K562 (cell line): ENCODE measurements around the gene TIFAB. TPM values are rescaled to one million over a fixed set of nuclear protein-coding genes. Genes with fewer than 3 reads are reported as not detected.
A peak's percentile ranks its signal among the peaks of the same experiment; 100 is the strongest.

Experiments used
- ATF2 ChIP-seq: sonication (generic); formaldehyde crosslinking; IDR thresholded peaks from 2 replicates; pipeline ENCODE4 v1.8.1; 2022; ENCODE audit warnings: missing genetic modification reagents
- E2F5 ChIP-seq: sonication (generic); formaldehyde crosslinking; IDR thresholded peaks from 2 replicates; pipeline ENCODE4 v1.8.0; 2022; ENCODE audit warnings: mild to moderate bottlenecking, missing genetic modification reagents
- E2F6 ChIP-seq, 2 experiments: IDR thresholded peaks; 2 replicates each; pipeline ENCODE4 v1.6.1; 2011; ENCODE audit warnings: borderline replicate concordance in 1 of 2, control low read depth in 1 of 2, low read depth in 1 of 2, low read length in 1 of 2, mild to moderate bottlenecking in 1 of 2, mixed read lengths in 1 of 2, moderate library complexity in 1 of 2; ENCODE audit not compliant: insufficient read depth in 1 of 2, insufficient read length in 1 of 2, poor library complexity in 1 of 2, severe bottlenecking in 1 of 2; ENCODE audit errors: extremely low read depth in 1 of 2
- ELF1 ChIP-seq: fragments of 200-800 bp; sonication (Bioruptor generic); IDR thresholded peaks from 2 replicates; pipeline ENCODE4 v1.6.1; 2016; ENCODE audit warnings: missing genetic modification characterization, missing compliant biosample characterization
- GABPA ChIP-seq: fragments of 200-800 bp; sonication (Bioruptor generic); conservative IDR thresholded peaks from 2 replicates; pipeline ENCODE4 v1.6.1; 2016; ENCODE audit warnings: low read depth, missing genetic modification characterization, missing compliant biosample characterization
- IRF9 ChIP-seq: fragments of 450-650 bp; IDR thresholded peaks from 2 replicates; pipeline ENCODE4 v1.6.1; 2016; ENCODE audit warnings: missing biosample characterization, missing genetic modification characterization
- REST ChIP-seq, 2 experiments: fragments of 450-650 bp; formaldehyde crosslinking in 1 of 2; IDR thresholded peaks; 2 replicates each; pipeline versions ENCODE4 v1.4.0 to v1.6.1; 2014 to 2020; ENCODE audit warnings: mild to moderate bottlenecking in 2 of 2, borderline replicate concordance in 1 of 2, low read depth in 1 of 2
- SRSF9 ChIP-seq: fragments of 200-400 bp; formaldehyde crosslinking; IDR thresholded peaks from 2 replicates; pipeline ENCODE4 v1.6.1; 2017; ENCODE audit warnings: low read depth, low read length, borderline replicate concordance
- TFAP4 ChIP-seq: sonication (generic); formaldehyde crosslinking; IDR thresholded peaks from 2 replicates; pipeline ENCODE4 v1.8.0; 2022; ENCODE audit warnings: missing genetic modification reagents, mild to moderate bottlenecking, moderate library complexity, borderline replicate concordance
- ZNF224 ChIP-seq: sonication (generic); formaldehyde crosslinking; IDR thresholded peaks from 2 replicates; pipeline ENCODE4 v1.8.0; 2022; ENCODE audit warnings: mild to moderate bottlenecking, missing genetic modification reagents
- ZNF431 ChIP-seq: sonication (generic); formaldehyde crosslinking; IDR thresholded peaks from 2 replicates; pipeline ENCODE4 v1.8.0; 2022; ENCODE audit warnings: mild to moderate bottlenecking, missing genetic modification reagents
- ZNF551 ChIP-seq: fragments of 250-450 bp; sonication (Bioruptor Pico); IDR thresholded peaks from 2 replicates; pipeline ENCODE4 v1.5.0; 2021; ENCODE audit warnings: mild to moderate bottlenecking, moderate library complexity
- ZNF75A ChIP-seq: fragments of 450-650 bp; formaldehyde crosslinking; IDR thresholded peaks from 2 replicates; pipeline ENCODE4 v1.4.0; 2020; ENCODE audit warnings: mild to moderate bottlenecking
- polyA plus RNA-seq, 8 experiments: library from polyadenylated mRNA; depleted of rRNA in 4 of 8; stranded (reverse) in 5 of 8; unstranded in 3 of 8; fragments of >200 nt; fragmentation: Nextera tagmentation in 2 of 8; fragmentation: Illumina TruSeq in 1 of 8; extraction: Ambion mirVana in 2 of 8; extraction: Trizol in 1 of 8; gene quantifications; 2 replicates each; pipeline versions ENCODE4 v1.2.1 to v1.2.3, GENCODE V29; 2011 to 2014; ENCODE audit warnings: inconsistent platforms in 1 of 8, missing spikeins in 1 of 8
- total RNA-seq, 7 experiments: library from RNA; depleted of rRNA in 6 of 7; stranded (reverse); fragments of >200 nt in 6 of 7; fragmentation: Illumina TruSeq in 2 of 7; extraction: Trizol in 2 of 7; gene quantifications; 2 replicates each; pipeline versions ENCODE4 v1.2.1 to v1.2.3, GENCODE V29; 2011 to 2021; ENCODE audit warnings: low replicate concordance in 1 of 7

TIFAB gene
- total and polyA plus RNA-seq, 9 of the 15 experiments (the other 6 are each of a cell fraction or from before 2014, with no cell fraction given): not detected

- TF ChIP-seq REST (IDR thresholded peaks at IDR 0.05; ENCODE audit: borderline replicate concordance): peak; percentile 57; the same call in 1 of the 2 replicates
- no peak for TF ChIP-seq REST (CRISPR knock-in tag; IDR thresholded peaks at IDR 0.05; ENCODE audit: low read depth)
- TF ChIP-seq IRF9 (tag): no peak
- TF ChIP-seq ZNF75A (CRISPR knock-in tag): no peak
- no peak for TF ChIP-seq ZNF224 (CRISPR knock-in tag)
- TF ChIP-seq ELF1 (tag): no peak
- TF ChIP-seq ATF2 (CRISPR knock-in tag): no peak
- TF ChIP-seq TFAP4: peak; percentile 86
- TF ChIP-seq ZNF551 (CRISPR knock-in tag): no peak
- TF ChIP-seq SRSF9: no peak
- TF ChIP-seq ZNF431 (CRISPR knock-in tag): no peak
- peak; percentile 29; the same call in 1 of the 2 replicates for TF ChIP-seq GABPA
- no peak for TF ChIP-seq E2F5 (CRISPR knock-in tag)
- no peak for TF ChIP-seq E2F6 (IDR thresholded peaks at IDR 0.05; ENCODE audit: borderline replicate concordance in 1 of 2, extremely low read depth in 1 of 2, insufficient read depth in 1 of 2, insufficient read length in 1 of 2, low read depth in 1 of 2, low read length in 1 of 2, poor library complexity in 1 of 2, severe bottlenecking in 1 of 2)
Observed at GRCh38 chr5:135462304-135462703, 10.2 kb upstream of the TIFAB start (continued).
